Activated CD4-positive, CD25-positive, alpha-beta regulatory T cell (primary cell): ENCODE results near the gene MRPS23.

Experiments used
- DNase-seq, 4 experiments: peaks; one replicate each; lab custom pipeline; 2025; lab: John Stamatoyannopoulos, UW

The MRPS23 gene

GRCh38 chr17:57849874-57850754 is at the start of gene MRPS23:
MRPS23 (minus strand) TSS chr17:57850044; CDS start chr17:57850010, 34 bp downstream.
- peak; percentile 85 to 95 (median 91) for DNase-seq

GRCh38 chr17:57899391-57899790 is 49.5 kb upstream of the MRPS23 start:
- DNase-seq: no peak

- no peak for DNase-seq
These were observed 48.9 kb upstream of the MRPS23 start for GRCh38 chr17:57898487-57899311.

GRCh38 chr17:57895382-57896060 is 45.7 kb upstream of the MRPS23 start:
- no peak for DNase-seq

- DNase-seq: no peak
These were observed 45.0 kb upstream of the MRPS23 start for GRCh38 chr17:57894848-57895247.

- no peak for DNase-seq
These were observed 43.2 kb upstream of the MRPS23 start for GRCh38 chr17:57892820-57893595.

- DNase-seq: peak; percentile 57 to 73 (median 64)
These were observed 42.4 kb upstream of the MRPS23 start for GRCh38 chr17:57892146-57892819.

GRCh38 chr17:57890857-57891232 is 41.0 kb upstream of the MRPS23 start:
- DNase-seq: no peak

GRCh38 chr17:57889892-57890856 is 40.3 kb upstream of the MRPS23 start:
- DNase-seq: no peak

GRCh38 chr17:57889252-57889651 is 39.4 kb upstream of the MRPS23 start:
- no peak for DNase-seq

- DNase-seq: no peak
These were observed 38.7 kb upstream of the MRPS23 start for GRCh38 chr17:57888311-57889216.

- no peak for DNase-seq
These were observed 37.3 kb upstream of the MRPS23 start for GRCh38 chr17:57887161-57887560.

GRCh38 chr17:57886020-57886419 is 36.2 kb upstream of the MRPS23 start:
- no peak for DNase-seq

- DNase-seq: no peak
These were observed 35.5 kb upstream of the MRPS23 start for GRCh38 chr17:57885148-57885915.

- no peak for DNase-seq
These were observed 32.0 kb upstream of the MRPS23 start for GRCh38 chr17:57881783-57882351.

GRCh38 chr17:57881143-57881542 is 31.3 kb upstream of the MRPS23 start:
- no peak for DNase-seq

GRCh38 chr17:57880086-57880456 is 30.2 kb upstream of the MRPS23 start:
- no peak for DNase-seq
